ENCODE measurements around the gene PTPRK.

DNA sequence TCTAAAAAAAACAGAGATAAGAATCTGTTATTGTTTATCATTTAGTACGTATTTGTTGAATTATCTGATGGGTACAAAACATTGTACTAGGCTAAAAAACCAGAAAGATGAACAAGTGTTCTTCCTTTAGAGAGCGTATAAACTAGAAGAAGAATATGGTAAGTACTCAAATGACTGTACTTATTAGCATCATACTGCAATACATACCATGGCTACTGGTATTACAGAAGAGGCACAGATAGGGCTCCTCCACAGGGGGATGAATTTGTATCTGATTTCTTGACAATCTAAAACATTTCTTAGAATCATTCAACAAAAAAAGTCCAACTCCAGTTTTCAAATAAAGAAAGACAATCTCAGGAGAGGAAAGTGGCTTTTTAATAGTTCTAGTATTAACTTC is 501.6 kb downstream of the PTPRK start:
- TF ChIP-seq, protein P1, sequence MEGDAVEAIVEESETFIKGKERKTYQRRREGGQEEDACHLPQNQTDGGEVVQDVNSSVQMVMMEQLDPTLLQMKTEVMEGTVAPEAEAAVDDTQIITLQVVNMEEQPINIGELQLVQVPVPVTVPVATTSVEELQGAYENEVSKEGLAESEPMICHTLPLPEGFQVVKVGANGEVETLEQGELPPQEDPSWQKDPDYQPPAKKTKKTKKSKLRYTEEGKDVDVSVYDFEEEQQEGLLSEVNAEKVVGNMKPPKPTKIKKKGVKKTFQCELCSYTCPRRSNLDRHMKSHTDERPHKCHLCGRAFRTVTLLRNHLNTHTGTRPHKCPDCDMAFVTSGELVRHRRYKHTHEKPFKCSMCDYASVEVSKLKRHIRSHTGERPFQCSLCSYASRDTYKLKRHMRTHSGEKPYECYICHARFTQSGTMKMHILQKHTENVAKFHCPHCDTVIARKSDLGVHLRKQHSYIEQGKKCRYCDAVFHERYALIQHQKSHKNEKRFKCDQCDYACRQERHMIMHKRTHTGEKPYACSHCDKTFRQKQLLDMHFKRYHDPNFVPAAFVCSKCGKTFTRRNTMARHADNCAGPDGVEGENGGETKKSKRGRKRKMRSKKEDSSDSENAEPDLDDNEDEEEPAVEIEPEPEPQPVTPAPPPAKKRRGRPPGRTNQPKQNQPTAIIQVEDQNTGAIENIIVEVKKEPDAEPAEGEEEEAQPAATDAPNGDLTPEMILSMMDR (optimal IDR thresholded peaks at IDR 0.05 in 1 of 3, IDR thresholded peaks at IDR 0.05 in 1 of 3, conservative IDR thresholded peaks at IDR 0.05 in 1 of 3; ENCODE audit: extremely low read depth in 1 of 3, insufficient read depth in 2 of 3, low read length in 3 of 3), result no peak
- no peak for TF ChIP-seq EZH2 (IDR thresholded peaks at IDR 0.05; ENCODE audit: low read length)

Measured in keratinocyte (primary cell).